SIG-M5 treated with dmso at 0.1 percent for 504 hours (cell line): ENCODE results near the gene DKKL1.
"Not testable (repeated sequence)": the region's sequence is repeated elsewhere in the genome, so short reads cannot be mapped to it uniquely, and the experiment has no call there.

Experiments
- DNase-seq: peaks from one replicate; lab custom pipeline; 2025; ENCODE audit not compliant: unreplicated experiment; lab: John Stamatoyannopoulos, UW

Gene DKKL1

DNA sequence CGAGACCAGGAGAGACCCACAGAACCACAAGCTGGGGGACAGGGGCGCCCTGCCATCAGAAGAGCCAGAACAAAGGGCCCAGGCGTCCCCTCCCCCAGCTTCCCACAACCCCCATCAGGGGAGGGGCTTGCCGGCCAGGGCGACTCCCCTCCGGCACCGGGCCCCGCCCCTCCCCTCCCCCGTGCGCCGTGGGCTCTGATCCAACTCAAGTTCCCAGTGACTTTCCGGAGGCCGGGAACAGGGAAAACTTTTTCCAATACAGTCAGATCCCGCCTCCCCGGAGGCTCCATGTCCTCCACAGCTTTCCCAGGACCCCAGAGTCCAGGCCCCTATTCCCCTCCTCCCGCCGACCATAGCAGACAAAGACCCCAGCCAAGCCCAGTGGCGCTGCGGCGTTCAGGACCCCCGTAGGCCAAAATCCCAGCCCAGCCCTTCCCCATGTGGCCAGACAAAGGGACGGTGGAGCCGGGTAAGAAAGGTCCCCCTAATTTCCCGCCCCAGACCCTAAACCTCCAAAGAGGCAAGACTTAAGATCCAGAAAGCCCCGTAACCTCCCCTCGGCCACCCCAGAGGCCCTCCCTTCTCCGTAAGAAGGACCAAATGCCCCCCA, 2.1 kb upstream of the DKKL1 start:
- DNase-seq: no peak

DNA sequence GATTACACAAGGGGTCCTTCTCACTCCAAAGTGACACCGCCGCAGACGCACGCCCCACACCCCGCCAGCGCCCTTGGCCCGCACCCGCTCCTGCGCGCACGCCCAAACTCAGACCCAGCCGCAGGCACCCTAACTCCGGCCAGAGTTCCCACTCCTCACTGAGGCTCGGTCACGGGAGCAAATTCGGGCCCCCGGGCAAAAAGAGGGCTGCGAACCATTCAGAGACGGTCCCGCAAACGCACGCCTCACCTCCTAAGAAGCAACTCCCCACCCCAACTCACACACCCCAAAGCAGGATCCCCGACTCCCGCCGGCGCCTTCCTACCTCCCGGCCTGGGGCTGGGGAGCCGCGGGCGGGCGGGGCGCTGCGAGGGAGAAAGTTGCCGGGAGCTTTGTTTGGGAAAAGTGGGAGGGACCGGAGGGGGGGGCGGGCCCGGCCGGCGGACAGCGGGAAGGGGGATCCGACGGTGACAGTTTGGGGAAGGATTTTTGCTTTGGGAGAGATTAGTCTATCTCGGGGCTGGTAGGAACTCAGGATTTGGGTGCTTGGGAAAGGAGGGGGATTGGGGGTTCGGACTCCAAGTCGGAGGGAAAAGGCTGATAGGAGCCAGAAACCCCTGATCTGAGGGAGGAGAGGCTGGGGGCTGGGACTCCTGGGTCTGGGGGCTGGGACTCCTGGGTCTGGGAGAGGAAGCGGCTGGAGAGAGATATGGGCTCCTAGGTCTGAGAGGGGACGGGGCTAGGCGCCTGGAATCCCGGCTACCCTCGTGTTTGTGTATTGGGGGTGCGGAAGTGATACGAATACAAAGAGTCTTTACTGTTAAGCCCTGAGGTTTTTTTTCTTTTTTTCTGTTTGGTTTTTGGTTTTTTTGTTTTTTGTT, 1.4 kb upstream of the DKKL1 start, which contains the start of gene TEAD2:
TSS of gene TEAD2 (minus strand) at position 369 of the 881 bp plus-strand sequence. CDS start 2,341 bp downstream, outside the sequence.
- no peak for DNase-seq

DNA sequence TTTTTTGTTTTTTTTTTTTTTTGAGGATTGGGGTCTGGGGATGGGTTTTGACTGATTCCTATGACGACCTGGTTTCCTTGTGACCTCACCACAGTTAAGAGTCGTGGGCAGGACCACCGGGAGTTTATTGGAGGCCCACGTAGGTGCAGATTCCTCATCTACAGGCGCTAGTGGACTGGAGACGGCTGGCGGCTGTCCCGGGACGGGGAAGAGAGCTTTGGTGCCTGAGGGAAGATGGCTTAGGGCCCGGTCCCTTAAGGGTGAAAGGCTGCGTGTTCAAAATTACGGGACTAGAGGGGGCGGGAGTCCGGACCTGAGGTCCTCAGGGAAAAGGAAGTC, 779 bp upstream of the DKKL1 start:
- DNase-seq: no peak

DNA sequence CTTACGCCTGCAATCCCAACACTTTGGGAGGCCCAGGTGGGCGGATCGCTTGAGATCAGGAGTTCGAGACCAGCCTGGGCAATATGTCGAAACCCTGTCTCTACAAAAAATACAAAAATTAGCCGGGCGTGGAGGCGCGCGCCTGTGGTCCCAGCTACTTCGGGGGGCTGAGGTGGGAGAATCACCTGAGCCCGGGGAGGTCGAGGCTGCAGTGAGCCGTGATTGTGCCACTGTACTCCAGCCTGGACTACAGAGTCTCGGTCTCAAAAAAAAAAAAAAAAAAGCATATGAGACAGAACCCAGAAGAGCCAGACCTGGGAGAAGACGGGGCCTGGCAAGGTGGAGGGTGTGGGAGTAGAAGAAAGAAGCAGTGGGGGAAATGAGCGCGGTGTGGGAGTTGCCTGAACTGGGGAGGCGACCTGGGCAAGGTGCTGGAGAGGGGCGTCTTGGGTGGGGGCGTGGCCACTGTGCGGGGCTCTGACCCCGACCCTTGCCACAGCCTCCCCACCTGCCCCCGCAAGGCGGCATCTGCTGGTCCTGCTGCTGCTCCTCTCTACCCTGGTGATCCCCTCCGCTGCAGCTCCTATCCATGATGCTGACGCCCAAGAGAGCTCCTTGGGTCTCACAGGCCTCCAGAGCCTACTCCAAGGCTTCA, 533 bp downstream of the DKKL1 start:
- no peak for DNase-seq

DNA sequence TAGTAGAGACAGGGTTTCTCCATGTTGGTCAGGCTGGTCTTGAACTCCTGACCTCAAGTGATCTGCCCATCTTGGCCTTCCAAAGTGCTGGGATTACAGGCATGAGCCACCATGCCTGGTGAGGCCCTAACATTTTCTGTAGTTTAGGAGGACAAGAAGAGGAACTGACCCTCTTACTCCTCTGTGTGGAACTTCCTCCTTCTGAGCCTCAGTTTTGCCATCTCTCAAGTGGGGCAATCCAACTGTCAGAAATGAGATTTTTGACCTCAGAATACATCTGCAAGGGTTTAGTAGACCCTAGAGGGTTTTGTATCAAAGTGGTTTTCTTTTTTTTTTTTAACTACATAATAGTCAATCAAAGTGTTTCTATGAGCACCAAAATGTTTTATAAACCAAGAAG, 2.4 kb downstream of the DKKL1 start:
- DNase-seq: no peak

DNA sequence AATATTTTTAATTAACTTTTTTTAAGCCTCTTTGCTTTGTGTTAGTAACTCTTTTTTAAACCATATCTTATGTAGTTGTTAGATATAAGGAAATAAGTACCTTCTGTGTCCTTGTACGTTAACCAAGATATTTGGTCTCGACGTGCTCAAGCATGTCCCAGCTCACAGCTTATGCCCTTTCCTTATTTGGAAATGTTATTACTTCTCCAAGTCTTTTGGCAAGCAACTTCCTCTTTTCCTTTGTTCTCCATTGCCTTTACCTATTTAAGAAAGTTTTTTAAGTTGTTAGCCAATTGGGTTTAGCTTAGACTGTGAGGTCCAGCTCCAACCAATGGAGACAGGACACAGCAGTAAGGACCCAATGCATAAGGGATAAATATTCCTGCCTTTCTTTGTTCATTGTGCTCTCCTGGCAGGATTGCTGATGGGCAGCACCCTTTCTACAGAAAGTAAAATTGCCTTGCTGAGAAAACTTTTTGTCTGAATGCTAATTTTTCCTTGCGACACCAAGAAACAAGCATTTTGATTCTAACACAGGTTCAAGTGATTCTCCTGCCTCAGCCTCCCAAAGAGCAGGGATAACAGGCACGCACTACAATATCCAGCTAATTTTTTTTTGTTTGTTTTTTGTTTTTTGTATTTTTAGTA, 5.2 kb downstream of the DKKL1 start:
- peak; percentile 52 for DNase-seq

DNA sequence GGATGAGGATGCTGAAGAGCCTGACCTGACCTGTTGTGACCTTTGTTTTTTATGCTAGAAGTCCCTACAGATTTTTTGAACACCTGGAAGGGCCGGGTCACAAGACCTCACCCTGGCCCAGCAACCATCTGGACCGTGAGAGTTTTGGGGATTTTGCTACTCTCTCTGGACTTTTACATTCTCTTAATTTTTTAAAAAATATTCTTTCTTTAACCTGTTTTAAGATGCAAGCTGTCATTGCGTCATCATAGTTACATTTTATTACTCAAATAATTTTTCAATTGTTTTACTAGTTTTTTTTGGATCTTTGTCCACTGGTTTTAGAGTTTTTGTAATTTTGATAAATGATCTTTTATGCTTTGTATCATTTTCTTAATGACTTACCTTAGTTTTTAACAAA, 7.5 kb downstream of the DKKL1 start:
- no peak for DNase-seq

DNA sequence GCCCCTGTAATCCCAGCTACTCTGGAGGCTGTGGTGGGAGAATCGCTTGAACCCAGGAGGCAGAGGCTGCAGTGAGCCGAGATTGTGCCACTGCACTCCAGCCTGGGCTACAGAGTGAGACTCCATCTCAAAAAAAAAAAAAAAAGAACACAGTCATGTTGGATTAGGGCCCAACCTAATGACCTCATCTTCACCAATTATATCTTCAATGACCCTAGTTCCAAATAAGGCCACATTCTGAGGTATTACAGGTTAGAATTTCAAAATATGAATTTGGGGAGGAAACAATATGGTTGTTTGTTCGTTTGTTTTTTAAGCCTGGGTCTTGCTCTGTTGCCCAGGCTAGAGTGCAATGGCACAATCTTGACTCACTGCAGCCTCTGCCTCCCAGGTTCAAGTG, 9.5 kb downstream of the DKKL1 start:
- not testable (repeated sequence) for DNase-seq

DNA sequence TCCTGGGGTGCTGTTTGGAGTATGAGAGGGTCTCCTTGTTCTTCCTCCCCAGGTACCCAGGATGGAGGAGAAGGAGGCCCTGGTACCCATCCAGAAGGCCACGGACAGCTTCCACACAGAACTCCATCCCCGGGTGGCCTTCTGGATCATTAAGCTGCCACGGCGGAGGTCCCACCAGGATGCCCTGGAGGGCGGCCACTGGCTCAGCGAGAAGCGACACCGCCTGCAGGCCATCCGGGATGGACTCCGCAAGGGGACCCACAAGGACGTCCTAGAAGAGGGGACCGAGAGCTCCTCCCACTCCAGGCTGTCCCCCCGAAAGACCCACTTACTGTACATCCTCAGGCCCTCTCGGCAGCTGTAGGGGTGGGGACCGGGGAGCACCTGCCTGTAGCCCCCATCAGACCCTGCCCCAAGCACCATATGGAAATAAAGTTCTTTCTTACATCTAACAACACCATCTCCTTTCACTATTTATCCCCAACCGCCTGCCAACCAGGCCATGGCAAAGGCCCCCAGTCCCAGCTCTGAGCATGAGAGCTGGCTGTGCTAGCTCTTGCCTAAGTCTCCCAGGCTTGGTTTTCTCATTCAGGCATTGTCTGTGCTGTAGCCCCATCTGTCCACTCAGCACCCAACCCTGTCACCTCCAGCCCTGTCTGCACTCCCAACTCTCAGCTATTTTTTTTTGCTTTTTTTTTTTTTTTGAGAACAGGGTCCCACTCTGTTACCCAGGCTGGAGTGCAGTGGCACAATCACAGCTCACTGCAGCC, 11.2 kb downstream of the DKKL1 start:
- no peak for DNase-seq

DNA sequence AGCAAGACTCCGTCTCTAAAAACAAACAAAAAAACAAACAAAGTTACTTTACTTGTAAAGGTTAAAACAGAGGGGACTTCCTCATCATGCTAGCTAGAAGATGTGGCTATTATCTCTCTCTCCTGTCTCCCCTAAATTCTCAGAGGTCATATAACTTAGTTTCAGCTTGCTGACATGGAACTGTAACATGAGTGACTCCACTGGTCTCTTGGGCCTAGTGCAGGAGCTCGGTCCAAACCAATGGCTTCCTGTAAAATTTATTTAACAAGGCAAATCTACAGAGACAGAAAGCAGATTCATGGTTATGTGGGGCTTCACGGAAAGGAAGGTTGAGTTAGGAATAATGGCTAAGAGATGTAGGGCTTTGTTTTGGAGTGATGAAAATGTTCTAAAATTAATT, 14.8 kb downstream of the DKKL1 start:
- DNase-seq: no peak

DNA sequence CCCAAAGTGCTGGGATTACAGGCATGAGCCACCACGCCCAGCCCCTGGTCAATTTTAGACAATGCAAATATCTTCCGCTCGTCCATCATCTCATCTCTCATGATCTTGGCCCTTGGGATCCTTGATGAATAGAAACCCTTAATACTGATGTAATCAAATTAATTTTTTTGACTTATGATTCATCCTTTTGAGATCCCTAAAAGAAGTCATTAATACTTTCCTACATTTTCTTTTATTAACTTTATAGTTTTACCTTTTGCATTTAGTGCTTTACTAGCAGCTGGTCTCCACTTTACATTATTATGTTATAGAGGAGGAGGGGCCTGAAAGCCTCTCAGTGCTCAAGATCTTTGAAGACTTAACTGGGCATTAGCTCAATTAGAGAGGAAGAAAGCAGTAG, 16.7 kb downstream of the DKKL1 start:
- no peak for DNase-seq

DNA sequence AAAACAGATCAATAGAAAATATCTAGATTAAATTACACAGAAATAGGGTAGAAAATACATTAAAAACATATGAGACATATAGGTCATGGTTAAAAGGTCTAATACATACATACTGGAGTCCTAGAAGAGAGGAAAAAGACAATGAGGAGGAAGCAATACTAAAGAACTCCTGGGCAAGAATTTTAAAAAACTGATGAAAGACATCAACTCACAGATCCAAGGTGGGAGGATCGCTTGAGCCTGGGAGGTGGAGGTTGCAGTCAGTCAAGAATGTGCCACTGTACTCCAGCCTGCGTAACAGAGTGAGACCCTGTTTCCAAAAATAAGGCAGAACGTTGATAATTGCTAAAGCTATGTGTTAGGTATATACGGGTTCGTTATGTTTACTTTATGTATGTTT, 19.0 kb downstream of the DKKL1 start:
- no peak for DNase-seq

DNA sequence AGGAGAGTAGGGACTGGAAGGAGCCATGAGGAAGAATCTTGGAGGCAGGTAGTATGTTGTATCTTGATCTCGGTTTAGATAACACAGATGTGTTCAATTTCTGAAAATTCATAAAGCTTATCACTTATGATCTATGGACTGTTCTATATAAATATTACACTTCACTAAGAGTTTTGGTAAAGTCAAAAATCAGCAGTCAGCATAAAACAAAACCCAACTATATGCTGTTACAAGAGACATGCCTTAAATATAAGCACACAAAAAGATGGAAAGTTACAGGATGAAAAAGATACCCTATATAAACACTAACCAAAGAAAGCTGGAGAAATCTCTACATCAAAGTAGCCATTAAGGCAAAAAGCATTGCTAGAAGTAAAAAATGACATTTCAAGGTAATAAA, 19.9 kb downstream of the DKKL1 start:
- no peak for DNase-seq

DNA sequence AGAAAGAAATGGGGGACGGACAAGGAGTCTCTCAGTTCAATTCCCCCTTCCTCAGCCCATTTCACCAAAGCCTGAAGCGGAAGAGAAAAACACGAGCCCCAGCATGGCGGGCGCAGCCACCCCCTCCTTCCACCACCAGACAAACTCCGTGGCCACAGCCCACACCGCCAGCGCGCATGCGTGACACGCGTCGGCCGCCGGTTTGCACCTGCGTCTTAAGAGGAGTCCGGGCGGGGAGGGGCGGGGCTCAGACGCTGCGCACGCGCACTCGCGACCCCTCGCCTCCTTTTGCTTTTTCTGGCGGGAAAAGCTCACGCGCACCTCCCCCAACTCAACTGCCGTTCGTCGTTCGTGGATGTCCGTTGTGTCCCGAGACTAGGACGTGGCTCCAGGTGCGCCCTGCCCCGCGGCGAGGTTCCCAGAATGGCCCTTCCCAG, 24.3 kb downstream of the DKKL1 start, which contains the start of gene KASH5:
TSS of gene KASH5 (plus strand) at position 314 of the 437 bp plus-strand sequence. CDS start 2,635 bp downstream, outside the sequence.
- no peak for DNase-seq

DNA sequence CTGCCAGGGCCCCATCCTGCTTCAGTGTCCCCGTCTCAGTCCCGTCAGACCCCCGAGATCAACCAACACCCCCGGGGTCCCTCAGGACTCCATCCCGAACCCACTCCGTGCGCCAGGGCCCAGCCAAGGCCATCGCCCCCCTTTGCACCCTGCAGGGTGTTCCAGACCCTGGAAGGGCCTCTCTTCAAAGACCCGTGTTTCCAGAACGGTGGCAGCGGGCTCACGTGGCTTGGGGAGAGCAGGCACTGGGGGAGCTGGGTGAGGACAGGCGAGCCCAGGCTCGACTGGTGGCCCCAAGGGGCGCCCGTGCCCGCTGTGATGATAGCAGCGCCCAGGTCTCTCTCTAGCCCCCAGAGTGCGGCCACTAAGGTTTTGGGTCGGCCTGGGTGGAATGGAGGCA, 25.7 kb downstream of the DKKL1 start:
- DNase-seq: no peak

DNA sequence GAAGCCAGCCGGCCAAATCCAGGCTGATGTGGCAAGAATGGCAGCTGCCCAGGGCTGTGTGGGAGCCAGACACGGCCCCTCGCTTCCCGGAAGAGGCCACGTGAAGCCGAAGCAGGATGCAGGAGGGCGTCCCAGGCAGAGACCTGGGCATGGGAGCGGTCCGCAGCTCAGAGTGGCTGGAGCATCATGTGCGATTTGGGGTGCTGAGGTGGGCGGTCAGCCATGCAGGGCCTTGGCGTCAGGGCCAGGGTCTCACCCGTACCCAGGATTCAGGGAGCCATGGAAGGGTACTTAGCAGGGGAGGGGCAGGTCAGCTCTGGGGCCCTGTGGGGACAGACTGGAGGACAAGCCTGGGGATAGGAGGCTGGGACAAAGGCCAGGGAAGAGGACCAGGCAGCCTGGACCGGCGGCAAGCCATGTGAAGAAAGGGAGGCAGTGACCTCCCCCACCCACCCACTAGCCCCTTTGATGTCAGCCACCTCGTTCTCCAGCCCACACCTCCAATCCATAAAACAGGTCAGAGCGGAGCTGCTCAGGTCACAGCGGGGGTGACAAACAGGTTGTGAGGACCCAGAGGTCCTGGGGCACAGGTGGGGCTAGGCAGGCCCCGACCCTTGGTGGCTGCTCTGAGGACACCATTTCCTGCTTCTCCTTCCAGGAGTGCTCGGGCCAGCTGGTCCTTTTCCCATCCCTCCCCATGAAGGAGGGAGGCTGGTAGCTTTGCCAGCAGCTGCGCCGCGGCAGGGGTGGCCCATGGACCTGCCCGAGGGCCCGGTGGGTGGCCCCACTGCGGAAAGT, 26.7 kb downstream of the DKKL1 start:
- no peak for DNase-seq

DNA sequence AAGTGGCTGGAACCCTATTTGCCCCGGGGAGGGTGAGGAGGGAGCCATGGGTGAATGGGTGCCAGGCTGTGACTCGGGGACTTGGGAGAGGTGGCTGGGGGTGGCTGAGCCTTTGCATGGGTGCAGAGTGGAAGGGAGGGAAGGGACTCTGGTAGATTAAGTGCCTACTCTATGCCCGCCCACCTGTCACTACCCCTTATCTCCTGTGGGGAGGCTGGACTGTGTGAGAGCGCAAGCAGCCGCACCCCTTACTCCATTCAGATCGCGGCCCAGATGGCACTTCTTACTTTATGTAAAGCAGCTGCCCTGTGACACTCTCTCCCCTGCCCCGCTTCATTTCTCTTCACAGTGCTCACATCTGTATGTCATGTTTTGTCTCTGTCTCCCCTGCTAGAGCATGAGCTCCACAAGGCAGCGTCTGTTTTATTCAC, 27.3 kb downstream of the DKKL1 start:
- DNase-seq: no peak

DNA sequence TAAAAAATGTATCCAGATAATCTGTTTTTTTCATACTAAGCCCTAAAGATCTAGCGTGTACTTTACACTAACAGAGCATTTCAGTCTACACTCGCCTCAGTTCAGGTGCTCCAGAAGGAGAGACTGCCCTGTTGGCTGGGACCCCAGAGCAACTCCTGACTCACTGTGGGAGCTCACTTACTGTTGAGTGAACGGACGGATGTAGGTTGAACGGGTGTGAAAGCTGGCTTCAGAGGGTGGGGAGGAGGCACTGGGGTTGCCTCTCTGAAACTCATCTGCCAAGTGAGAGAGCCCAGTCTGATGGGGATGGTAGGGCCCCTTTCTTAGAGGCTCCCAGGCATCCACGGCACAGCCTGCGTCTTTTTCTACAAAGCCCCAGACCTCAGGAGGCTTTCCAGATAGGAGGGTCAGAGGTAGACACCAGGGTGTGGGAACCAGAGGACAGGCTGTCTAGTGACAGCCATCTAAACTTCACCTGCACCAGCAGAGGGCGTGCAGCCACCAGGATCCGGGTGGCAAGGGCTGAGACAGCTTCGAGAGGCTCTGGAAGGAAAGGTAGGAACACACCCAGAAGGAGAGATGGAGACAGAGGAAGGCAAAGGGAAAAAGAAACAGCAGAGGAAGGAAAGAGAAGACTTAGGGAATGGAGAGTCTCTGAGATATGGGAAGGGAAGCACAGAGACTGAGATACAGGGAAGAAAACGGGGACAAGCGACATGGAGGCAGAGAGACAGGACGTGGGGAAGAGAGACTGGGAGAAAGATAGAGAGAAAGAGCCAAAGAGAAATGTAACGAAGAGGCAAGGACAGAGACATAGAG, 28.1 kb downstream of the DKKL1 start:
- DNase-seq: peak; percentile 56

DNA sequence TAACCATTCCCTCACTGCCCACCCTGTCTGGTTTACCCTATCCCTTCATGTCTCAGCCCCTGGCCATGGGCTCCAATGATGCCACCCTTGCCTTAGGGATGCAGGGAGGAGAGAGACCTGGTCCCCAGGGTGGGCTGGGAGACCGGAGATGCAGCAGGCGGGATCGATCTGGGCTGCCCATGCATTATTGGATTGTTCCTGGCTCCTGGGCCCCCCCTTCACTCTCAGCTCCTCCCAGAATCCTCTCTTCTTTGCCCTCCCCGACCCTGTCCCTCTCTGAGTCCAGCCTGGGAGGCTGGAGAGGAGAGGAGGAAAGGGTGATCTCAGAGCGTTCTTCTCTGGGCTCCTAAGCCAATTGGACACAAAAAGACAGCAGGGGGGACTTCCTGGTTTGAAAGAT, 30.2 kb downstream of the DKKL1 start:
- no peak for DNase-seq
